GM12891 (cell line): ENCODE data around the gene SEC22A.

ENCODE experiments used
- PAX5 ChIP-seq: IDR thresholded peaks from 2 replicates; pipeline ENCODE4 v1.6.1; 2011; ENCODE audit warnings: low read length, moderate library complexity, mild to moderate bottlenecking; ENCODE audit not compliant: insufficient read depth, severe bottlenecking
- POLR2A ChIP-seq: IDR thresholded peaks from 2 replicates; pipeline ENCODE4 v1.6.1; 2011; ENCODE audit warnings: low read depth, low read length, control low read depth
- POLR2AphosphoS5 ChIP-seq: IDR thresholded peaks from 2 replicates; pipeline ENCODE4 v1.6.1; 2011; ENCODE audit warnings: low read depth, low read length, control low read depth
- POU2F2 ChIP-seq: IDR thresholded peaks from 2 replicates; pipeline ENCODE4 v1.6.1; 2011; ENCODE audit warnings: low read depth, mild to moderate bottlenecking, control low read depth, low read length, moderate library complexity
- TAF1 ChIP-seq: IDR thresholded peaks from 2 replicates; pipeline ENCODE4 v1.6.1; 2011; ENCODE audit warnings: low read depth, low read length, control low read depth

GRCh38 chr3:123188058-123188457 lies 13.7 kb upstream of the SEC22A start:
- TF ChIP-seq POLR2A (no peak), POLR2AphosphoS5 (no peak), POU2F2 (no peak), TAF1 (no peak), PAX5 (no peak)
